ES-I3 (cell line): ENCODE data around the gene ANKRD10.

Source experiments
- H3K36me3 ChIP-seq: 2 replicates; pipeline ENCODE4 v1.6.1; 2013; ENCODE audit warnings: mild to moderate bottlenecking, low read length, control low read depth, moderate library complexity; ENCODE audit not compliant: insufficient read depth
- H3K4me1 ChIP-seq: 2 replicates; pipeline ENCODE4 v1.6.1; 2013; ENCODE audit warnings: mild to moderate bottlenecking, control low read depth, low read length; ENCODE audit not compliant: insufficient read depth
- H3K9ac ChIP-seq: 2 replicates; pipeline ENCODE4 v1.6.1; 2013; ENCODE audit warnings: low read depth, mild to moderate bottlenecking, low read length, moderate library complexity
- H3K9me3 ChIP-seq: 2 replicates; pipeline ENCODE4 v1.6.1; 2013; ENCODE audit warnings: mild to moderate bottlenecking, low read length, moderate library complexity; ENCODE audit not compliant: control insufficient read depth, insufficient read depth

Gene ANKRD10

DNA sequence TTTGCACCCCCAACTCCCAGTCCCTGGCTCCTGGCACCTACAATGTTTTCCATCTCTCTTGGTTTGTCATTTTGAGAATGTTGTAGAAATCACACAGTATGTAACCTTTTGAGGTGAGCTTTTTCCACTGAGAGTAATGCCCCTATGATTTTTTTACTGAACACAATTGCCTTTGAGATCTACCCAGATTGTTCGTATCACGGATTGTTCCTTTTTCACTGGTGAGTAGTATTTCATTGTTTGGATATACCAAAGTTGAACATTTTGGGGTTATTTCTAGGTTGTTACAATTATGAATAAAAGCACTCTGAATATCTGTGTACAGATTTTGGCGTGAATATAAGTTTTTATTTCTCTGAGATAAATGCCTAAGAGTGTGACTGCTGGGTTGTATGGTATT lies 17.7 kb upstream of the ANKRD10 start:
- no peaks in the 10 kb centered on the region for H3K36me3 ChIP-seq
- no peak overlapping the region for H3K9ac ChIP-seq
- no peaks in the 10 kb centered on the region for H3K4me1 ChIP-seq
- peaks cover 13% of the 10 kb centered on the region; the same call in 1 of the 2 replicates for H3K9me3 ChIP-seq

DNA sequence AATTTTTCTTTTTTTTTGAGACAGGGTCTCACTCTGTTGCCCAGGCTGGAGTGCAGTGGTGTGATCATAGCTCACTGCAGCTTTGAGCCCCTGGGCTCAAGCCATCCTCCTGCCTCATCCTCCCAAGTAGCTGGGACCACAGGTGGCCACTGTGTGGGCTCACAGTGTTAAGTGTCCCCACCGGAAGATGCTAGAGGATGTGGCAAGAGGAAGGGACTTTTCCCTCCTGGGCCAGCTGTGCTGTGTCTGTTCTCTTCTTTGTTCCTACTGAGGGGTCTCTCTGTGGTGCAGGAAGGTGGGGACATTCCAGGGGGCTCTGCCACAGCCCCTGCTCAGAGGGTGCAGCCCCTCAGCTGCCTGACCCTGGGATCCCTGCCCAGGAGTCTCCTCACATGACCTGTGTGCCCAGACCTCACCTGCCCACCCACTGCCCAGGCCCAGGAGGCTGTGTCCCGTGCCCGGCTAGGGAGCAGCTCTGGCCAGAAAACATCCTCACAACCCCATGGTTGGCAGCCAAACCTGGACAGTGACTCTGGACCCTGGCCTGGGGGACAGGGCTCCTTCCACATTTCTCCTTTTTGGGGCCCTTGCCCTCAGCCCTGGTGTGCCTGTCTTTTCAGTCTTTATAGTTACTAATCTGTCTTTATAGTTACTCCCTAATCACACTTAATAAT lies 14.4 kb upstream of the ANKRD10 start:
- no peaks in the 10 kb centered on the region for H3K36me3 ChIP-seq
- no peak overlapping the region for H3K9ac ChIP-seq
- H3K9me3 ChIP-seq, result peaks cover 10% of the 10 kb centered on the region; the same call in 1 of the 2 replicates
- no peaks in the 10 kb centered on the region; the same call in 1 of the 2 replicates for H3K4me1 ChIP-seq

DNA sequence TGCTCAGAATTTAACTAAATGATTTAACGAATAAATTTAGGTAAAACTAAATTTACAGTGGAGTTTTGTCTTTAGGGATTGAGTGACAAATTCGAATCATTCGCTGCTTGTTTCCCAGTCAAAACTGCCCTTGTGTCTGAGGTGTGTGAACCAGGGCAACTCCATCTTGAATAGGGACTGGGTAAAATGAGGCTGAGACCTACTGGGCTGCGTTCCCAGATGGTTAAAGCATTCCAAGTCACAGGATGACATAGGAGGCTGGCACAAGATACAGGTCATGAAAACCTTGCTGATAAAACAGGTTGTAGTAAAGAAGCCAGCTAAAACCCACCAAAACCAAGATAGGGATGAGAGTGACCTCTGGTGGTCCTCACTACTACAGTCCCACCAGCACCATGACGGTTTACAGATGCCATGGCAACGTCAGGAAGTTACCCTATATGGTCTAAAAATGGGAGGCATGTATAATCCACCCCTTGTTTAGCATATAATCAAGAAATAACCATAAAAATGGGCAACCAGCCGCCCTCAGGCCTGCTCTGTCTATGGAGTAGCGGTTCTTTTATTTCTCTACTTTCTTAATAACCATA lies 10.2 kb upstream of the ANKRD10 start:
- Histone ChIP-seq H3K9ac (no peak overlapping the region), H3K9me3 (no peaks in the 10 kb centered on the region), H3K4me1 (peaks cover 6% of the 10 kb centered on the region), H3K36me3 (no peaks in the 10 kb centered on the region)

DNA sequence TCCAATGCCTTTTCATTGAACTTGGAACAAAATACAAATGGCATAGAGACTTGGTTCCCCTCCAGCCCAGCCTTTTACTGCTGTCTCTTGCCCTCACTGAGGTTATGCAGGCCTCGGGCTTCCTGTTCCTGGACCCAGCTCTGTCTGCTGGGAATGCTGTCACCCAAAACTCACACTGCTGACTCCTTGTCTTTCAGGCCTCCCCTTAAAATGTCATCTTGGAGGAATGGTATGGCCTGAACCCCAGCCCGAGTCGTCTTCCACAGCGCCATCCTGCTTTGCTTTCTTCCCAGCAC lies 9.7 kb upstream of the ANKRD10 start:
- H3K9me3 ChIP-seq, result no peaks in the 10 kb centered on the region
- H3K36me3 ChIP-seq, result no peaks in the 10 kb centered on the region
- H3K4me1 ChIP-seq, result peaks cover 6% of the 10 kb centered on the region
- no peak overlapping the region for H3K9ac ChIP-seq

DNA sequence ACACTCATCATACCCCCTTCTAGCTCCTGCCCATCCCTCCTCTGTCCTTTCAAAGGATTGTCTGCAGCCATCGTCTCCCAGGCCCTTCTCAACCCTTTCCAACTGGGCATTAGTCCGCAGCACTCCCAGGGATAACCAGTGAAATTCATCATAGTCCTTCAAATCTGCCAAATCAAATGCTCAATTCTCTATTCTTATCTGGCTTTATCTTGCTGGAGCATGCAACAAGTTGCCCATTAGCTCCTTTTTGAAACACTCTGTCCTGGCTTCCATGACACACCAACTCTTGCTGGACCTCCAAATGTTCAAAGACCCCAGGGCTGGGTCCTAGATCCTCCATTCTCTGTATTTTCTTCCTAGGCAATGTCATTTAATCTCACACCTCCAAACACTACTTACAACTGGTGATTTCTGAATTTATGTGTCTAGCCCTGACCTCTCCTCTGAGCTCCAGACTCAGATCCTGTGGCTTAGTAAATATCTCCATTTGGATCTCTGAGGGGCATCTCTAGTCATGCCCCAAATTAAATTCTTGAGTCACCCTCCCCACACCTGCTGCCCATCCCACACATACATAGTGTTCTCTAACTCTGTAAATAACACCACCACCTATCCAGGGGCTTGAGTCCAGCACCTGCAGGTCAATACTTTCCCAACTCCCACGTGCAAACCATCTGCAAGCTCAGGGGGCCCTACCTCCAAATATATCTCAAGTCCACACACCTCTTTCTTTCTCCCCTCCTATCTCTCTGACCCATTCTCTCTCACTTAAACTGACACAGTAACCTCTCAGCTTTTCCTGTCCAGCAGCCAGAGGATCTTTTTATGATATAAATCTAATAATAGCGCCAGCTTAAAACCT lies 9.1 kb upstream of the ANKRD10 start:
- no peaks in the 10 kb centered on the region for H3K9me3 ChIP-seq
- no peaks in the 10 kb centered on the region for H3K36me3 ChIP-seq
- peaks cover 6% of the 10 kb centered on the region for H3K4me1 ChIP-seq
- no peak overlapping the region for H3K9ac ChIP-seq

DNA sequence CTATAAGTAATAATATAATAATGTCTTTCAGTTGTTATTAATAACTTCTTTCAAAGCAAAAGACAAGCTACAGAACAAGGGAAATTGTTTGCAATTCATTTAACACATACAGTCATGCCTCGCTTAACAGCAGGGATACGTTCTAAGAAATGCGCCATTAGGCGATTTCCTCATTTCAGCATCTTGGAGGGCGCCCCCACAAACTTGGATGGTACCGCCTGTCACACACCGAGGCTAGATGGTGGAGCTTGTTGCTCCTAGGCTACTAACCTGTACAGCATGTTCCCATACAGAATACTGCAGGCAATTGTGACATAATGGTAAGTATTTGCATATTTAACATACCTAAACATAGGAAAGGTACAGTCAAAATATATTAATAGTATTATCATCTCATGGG lies 8.2 kb upstream of the ANKRD10 start:
- peaks cover 6% of the 10 kb centered on the region for H3K4me1 ChIP-seq
- H3K9me3 ChIP-seq, result no peaks in the 10 kb centered on the region
- H3K36me3 ChIP-seq, result no peaks in the 10 kb centered on the region
- H3K9ac ChIP-seq, result no peak overlapping the region

DNA sequence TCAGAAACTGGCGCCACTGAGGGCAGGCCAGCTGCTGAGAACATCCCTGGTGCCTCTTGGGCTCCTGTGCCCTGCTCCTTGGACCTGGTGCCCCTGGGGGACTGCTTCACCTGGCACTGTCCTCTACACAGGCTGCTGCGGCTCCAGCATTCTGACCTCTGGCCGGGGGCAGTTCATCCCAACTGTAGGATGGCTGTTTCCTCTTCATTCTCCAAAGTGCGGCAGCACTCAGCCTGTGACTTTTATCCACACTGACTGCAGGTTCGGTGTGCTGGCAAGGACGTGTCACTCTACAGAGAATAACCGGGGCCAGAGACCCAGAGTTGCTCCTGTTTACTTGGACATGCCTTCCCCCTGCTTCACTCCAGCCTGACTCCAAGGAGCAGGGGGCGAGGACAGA lies 7.6 kb upstream of the ANKRD10 start:
- H3K36me3 ChIP-seq, result no peaks in the 10 kb centered on the region
- H3K4me1 ChIP-seq, result peaks cover 6% of the 10 kb centered on the region
- no peaks in the 10 kb centered on the region for H3K9me3 ChIP-seq
- H3K9ac ChIP-seq, result no peak overlapping the region

DNA sequence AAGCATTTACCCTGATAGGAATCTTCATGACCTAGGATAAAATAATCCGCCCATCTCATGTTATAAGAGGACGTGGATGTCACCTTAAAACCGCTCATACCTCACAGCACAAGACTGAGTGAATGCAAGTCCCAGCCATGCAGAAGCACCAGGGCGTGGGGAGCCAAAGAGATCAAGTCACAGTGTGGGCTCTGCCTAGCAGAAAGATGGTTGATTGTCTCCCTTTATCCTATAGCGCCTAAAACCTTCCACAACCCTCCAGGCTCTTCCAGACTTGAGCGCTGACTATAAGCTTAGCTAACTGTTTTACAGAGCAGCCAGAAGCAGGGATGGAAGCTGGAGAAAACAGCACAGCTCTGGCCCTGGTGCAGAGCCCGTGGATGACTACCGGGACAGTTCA lies 6.8 kb upstream of the ANKRD10 start:
- no peak overlapping the region for H3K9ac ChIP-seq
- H3K4me1 ChIP-seq, result peaks cover 7% of the 10 kb centered on the region
- no peaks in the 10 kb centered on the region for H3K36me3 ChIP-seq
- H3K9me3 ChIP-seq, result no peaks in the 10 kb centered on the region

DNA sequence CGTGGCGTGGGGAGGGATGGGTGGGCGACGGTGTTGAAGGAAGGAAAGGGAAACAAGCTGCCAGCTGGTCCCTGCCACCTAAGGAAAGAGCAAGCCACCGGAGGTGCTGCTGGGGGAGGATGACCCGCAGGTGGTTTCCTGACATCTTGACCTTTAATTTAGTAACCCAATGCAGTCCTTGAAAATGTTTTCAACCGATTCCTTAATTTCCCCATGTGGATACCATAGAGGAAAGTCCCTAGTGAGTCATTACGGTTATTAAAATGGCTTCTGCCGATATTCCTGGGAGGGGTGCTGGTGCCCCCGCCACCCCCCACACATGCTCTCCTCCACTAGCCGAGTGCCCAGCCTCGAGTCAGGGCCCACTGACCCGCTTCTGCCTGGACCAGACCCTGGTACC lies 6.3 kb upstream of the ANKRD10 start:
- H3K4me1 ChIP-seq, result peaks cover 11% of the 10 kb centered on the region
- H3K36me3 ChIP-seq, result no peaks in the 10 kb centered on the region
- no peaks in the 10 kb centered on the region for H3K9me3 ChIP-seq
- no peak overlapping the region for H3K9ac ChIP-seq

DNA sequence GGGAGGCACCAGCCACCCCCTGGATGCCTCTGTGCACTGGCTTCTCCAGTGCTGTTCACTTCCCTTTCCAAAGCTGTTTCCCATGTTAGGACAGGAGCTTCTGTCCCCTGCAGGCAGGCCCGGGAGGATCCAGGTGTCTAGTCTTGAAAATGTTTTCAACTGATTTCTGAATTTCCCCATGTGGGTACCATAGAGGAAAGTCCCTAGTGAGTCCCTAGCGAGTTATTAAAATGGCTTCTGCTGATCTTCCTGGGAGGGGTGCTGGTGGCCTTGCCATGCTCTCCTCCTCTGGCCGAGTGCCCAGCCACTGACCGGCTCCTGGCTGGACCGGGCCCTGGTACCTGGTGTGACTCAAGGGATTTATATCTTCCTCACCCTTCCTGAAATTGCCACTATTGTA lies 5.2 kb upstream of the ANKRD10 start:
- Histone ChIP-seq H3K9me3 (no peaks in the 10 kb centered on the region), H3K36me3 (no peaks in the 10 kb centered on the region), H3K4me1 (peaks cover 12% of the 10 kb centered on the region), H3K9ac (no peak overlapping the region)

DNA sequence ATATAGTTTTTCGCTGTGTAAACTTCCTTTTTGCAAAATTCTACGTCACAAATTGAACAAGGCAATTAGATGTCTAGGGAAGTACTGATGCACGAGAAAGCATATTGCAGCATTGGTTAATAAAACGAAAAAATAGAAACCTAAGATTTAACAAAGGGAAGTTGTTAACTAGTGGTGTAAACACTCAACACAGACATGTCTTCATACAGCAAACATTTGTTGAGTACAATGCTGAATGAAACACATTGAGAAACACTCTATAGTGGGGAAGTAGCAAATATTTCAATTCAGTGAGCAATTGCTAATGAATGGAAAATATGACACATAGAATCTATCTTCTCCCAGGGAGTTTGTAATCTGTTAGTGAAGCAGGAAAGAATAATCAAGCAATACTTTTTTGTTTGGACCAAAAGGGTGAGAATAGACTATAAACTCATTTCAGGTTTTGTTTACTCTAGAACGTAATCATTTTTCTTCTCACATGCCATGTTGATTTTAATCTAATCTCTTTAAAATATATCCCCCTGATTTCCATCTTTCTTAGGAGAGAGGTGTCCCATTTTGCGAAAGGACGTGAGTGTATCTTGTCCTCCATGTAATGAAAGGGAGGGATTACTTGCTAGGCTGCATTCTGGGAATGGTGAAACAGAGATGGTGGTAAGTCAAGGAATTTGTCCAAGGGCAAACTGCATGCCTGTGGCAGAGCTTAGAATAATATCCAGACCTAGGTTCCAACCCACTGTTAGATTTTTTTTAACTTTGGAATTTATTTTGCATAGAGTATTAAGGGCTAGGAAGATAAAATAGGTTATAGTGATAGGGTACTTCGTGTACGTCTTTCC lies 1.7 kb upstream of the ANKRD10 start:
- Histone ChIP-seq H3K36me3 (no peaks in the 10 kb centered on the region), H3K9ac (peak overlapping the region; percentile 94), H3K9me3 (no peaks in the 10 kb centered on the region), H3K4me1 (peaks cover 21% of the 10 kb centered on the region)

DNA sequence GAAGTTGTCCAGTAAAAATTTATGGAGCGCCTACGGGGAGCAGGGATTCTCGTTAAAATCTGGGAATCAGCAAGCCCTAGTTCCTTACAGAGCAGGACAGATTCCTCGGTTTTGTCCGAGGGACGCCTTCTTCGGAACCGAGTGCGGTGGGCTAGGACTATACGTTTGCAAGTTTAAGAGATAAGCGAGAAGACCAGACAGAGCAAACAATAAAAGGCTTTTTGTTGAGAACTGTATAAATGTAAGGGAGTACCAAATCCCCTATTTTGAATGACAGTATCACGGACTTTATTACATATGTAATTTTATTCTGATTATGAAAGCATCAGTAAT lies 971 bp upstream of the ANKRD10 start:
- H3K4me1 ChIP-seq, result peaks cover 20% of the 10 kb centered on the region
- no peaks in the 10 kb centered on the region for H3K9me3 ChIP-seq

DNA sequence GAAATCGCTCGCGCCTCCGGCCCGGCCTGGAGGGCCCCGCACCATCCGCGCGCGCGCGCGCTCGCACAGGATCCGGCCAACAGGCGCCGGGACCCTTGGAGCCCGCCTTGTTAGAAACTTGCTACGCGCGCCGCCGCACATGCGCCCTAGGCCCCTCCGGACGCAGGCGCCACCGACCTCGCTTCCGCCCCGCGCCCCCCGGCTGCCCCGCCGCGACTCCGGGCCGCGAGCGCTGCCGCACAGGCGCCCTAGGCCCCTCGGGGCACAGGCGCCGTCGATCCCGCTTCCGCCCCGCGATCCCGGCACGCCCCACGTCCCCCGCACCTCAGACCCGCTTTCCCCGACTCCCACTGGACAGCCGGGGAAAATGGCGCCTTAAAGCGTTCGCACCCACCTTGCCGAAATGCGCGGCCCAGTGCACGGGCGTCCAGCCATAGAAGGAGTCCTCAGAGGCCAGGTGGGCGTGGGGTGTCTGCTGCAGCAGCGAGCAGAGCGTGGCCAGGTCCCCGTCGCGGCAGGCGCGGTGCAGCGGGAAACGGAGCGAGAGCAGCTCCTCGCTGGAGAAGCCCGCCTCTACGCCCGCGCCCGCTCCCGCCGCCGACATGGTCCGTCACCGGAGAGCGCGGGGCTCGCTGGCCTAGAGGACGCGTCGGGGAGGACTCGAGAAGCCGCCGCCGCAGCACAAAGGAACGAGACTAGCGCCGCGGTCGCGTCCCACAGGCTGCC lies 375 bp downstream of the ANKRD10 start:
- Histone ChIP-seq H3K36me3 (peaks cover 6% of the 10 kb centered on the region; the same call in 1 of the 2 replicates), H3K9ac (peak overlapping the region; percentile 90), H3K4me1 (peaks cover 27% of the 10 kb centered on the region), H3K9me3 (no peaks in the 10 kb centered on the region)

More for the DNA sequence above, 971 bp upstream of the ANKRD10 start:
- no peaks in the 10 kb centered on the region for H3K36me3 ChIP-seq
- peak overlapping the region; percentile 94 for H3K9ac ChIP-seq

DNA sequence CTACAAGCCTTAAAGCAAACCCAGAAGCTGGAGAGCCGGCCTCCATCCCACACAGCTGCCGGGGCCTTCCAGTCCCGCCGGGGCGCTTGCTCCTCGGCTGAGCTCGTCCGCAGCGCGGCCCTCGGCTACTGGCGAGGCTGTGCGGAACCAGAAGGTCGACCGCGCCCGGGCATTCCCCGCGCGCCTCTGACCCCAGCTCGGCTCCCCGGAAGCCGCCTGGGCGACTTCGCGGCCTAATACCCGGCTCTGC lies 863 bp downstream of the ANKRD10 start:
- Histone ChIP-seq H3K4me1 (peaks cover 32% of the 10 kb centered on the region), H3K9me3 (no peaks in the 10 kb centered on the region), H3K9ac (peak overlapping the region; percentile 90), H3K36me3 (peaks cover 8% of the 10 kb centered on the region; the same call in 1 of the 2 replicates)
